HepG2 (cell line): ENCODE measurements around the gene MCOLN3.

Source experiments
- DNMT3B ChIP-seq: conservative IDR thresholded peaks from 2 replicates; pipeline ENCODE4 v1.6.1; 2016; ENCODE audit warnings: missing biosample characterization, control low read depth
- HMG20B ChIP-seq: conservative IDR thresholded peaks from 2 replicates; pipeline ENCODE4 v1.6.1; 2016; ENCODE audit warnings: missing genetic modification reagents, missing compliant biosample characterization
- HNRNPLL ChIP-seq: fragments of 200-400 bp; formaldehyde crosslinking; IDR thresholded peaks from 2 replicates; pipeline ENCODE4 v1.6.1; 2017; ENCODE audit warnings: mild to moderate bottlenecking, low read depth, low read length; ENCODE audit not compliant: poor library complexity, severe bottlenecking
- MTA3 ChIP-seq: sonication (generic); formaldehyde crosslinking; IDR thresholded peaks from 2 replicates; pipeline ENCODE4 v1.4.0; 2020; ENCODE audit warnings: missing genetic modification reagents
- POLR2AphosphoS5 ChIP-seq: IDR thresholded peaks from 2 replicates; pipeline ENCODE4 v1.6.1; 2012; ENCODE audit warnings: low read depth, low read length
- SIN3A ChIP-seq: IDR thresholded peaks from 2 replicates; pipeline ENCODE4 v1.6.1; 2011; ENCODE audit warnings: low read depth, mild to moderate bottlenecking, control low read depth, low read length, borderline replicate concordance
- SKI ChIP-seq: fragments of 450-650 bp; IDR thresholded peaks from one replicate; pipeline ENCODE4 v1.6.1; 2018; ENCODE audit warnings: mild to moderate bottlenecking; ENCODE audit not compliant: partially characterized antibody
- SOX5 ChIP-seq: IDR thresholded peaks from 2 replicates; pipeline ENCODE4 v1.6.1; 2016; ENCODE audit warnings: borderline replicate concordance
- ZFAT ChIP-seq: sonication (generic); formaldehyde crosslinking; conservative IDR thresholded peaks from 2 replicates; pipeline ENCODE4 v1.8.1; 2023; ENCODE audit warnings: missing genetic modification reagents, inconsistent platforms
- ZNF432 ChIP-seq: sonication (generic); formaldehyde crosslinking; IDR thresholded peaks from 2 replicates; pipeline ENCODE4 v1.5.0; 2020; ENCODE audit warnings: missing genetic modification reagents, mild to moderate bottlenecking, borderline replicate concordance
- ZNF530 ChIP-seq: sonication (generic); formaldehyde crosslinking; IDR thresholded peaks from 2 replicates; pipeline ENCODE4 v1.5.0; 2020; ENCODE audit warnings: low read depth, mild to moderate bottlenecking, missing genetic modification reagents
- ZNF563 ChIP-seq: sonication (generic); formaldehyde crosslinking; IDR thresholded peaks from 2 replicates; pipeline ENCODE4 v1.8.0; 2022; ENCODE audit warnings: mild to moderate bottlenecking, moderate library complexity, missing genetic modification reagents
- TF ChIP-seq, protein P1 (sequence below): sonication (generic); formaldehyde crosslinking; IDR thresholded peaks from 2 replicates; pipeline ENCODE4 v1.4.0; 2020; ENCODE audit warnings: missing genetic modification reagents, borderline replicate concordance

- TF ChIP-seq ZNF530 (CRISPR knock-in tag): no peak
- no peak for TF ChIP-seq SIN3A
- no peak for TF ChIP-seq SKI
- no peak for TF ChIP-seq SOX5 (CRISPR knock-in tag)
- TF ChIP-seq ZNF432: no peak
- no peak for TF ChIP-seq POLR2AphosphoS5
- TF ChIP-seq HMG20B (CRISPR knock-in tag): no peak
- TF ChIP-seq ZNF563 (CRISPR knock-in tag): no peak
- no peak for TF ChIP-seq DNMT3B (CRISPR knock-in tag)
- TF ChIP-seq HNRNPLL: no peak
- TF ChIP-seq MTA3 (CRISPR knock-in tag): no peak
- TF ChIP-seq, protein P1, sequence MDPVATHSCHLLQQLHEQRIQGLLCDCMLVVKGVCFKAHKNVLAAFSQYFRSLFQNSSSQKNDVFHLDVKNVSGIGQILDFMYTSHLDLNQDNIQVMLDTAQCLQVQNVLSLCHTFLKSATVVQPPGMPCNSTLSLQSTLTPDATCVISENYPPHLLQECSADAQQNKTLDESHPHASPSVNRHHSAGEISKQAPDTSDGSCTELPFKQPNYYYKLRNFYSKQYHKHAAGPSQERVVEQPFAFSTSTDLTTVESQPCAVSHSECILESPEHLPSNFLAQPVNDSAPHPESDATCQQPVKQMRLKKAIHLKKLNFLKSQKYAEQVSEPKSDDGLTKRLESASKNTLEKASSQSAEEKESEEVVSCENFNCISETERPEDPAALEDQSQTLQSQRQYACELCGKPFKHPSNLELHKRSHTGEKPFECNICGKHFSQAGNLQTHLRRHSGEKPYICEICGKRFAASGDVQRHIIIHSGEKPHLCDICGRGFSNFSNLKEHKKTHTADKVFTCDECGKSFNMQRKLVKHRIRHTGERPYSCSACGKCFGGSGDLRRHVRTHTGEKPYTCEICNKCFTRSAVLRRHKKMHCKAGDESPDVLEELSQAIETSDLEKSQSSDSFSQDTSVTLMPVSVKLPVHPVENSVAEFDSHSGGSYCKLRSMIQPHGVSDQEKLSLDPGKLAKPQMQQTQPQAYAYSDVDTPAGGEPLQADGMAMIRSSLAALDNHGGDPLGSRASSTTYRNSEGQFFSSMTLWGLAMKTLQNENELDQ (CRISPR knock-in tag): no peak
- no peak for TF ChIP-seq ZFAT
Observed at GRCh38 chr1:84998642-84999280, 49.5 kb downstream of the MCOLN3 start.
